ENCODE results near the gene INO80B. TPM values are rescaled to one million over a fixed set of nuclear protein-coding genes. Genes with fewer than 3 reads are reported as not detected.

Gene INO80B
- total RNA-seq, 1 donor from 2014 or later: 18.5 TPM

GRCh38 chr2:74438248-74438647 is 16.6 kb upstream of the INO80B start:
- TF ChIP-seq CTCF (IDR thresholded peaks at IDR 0.05; ENCODE audit: partially characterized antibody, unreplicated experiment): no peak
- peak overlapping the region; percentile 81 for H3K27ac Mint-ChIP-seq (ENCODE audit: unreplicated experiment)
- peaks cover 13% of the 10 kb centered on the region for H3K27me3 Mint-ChIP-seq (ENCODE audit: unreplicated experiment)
- peaks cover 16% of the 10 kb centered on the region for H3K9me3 Mint-ChIP-seq (ENCODE audit: unreplicated experiment)
- no peak for DNase-seq
- peak overlapping the region; percentile 95 for H3K4me3 Mint-ChIP-seq (ENCODE audit: unreplicated experiment)
- H3K4me1 Mint-ChIP-seq (ENCODE audit: low read depth, unreplicated experiment): peaks cover 24% of the 10 kb centered on the region
- H3K36me3 Mint-ChIP-seq (ENCODE audit: unreplicated experiment): no peaks in the 10 kb centered on the region

- no peak for TF ChIP-seq CTCF (IDR thresholded peaks at IDR 0.05; ENCODE audit: partially characterized antibody, unreplicated experiment)
- H3K9me3 Mint-ChIP-seq (ENCODE audit: unreplicated experiment): peaks cover 16% of the 10 kb centered on the region
- peak overlapping the region; percentile 95 for H3K4me3 Mint-ChIP-seq (ENCODE audit: unreplicated experiment)
- H3K27me3 Mint-ChIP-seq (ENCODE audit: unreplicated experiment): peaks cover 13% of the 10 kb centered on the region
- H3K27ac Mint-ChIP-seq (ENCODE audit: unreplicated experiment): peak overlapping the region; percentile 99
- H3K4me1 Mint-ChIP-seq (ENCODE audit: low read depth, unreplicated experiment): peaks cover 24% of the 10 kb centered on the region
- DNase-seq: no peak
- no peaks in the 10 kb centered on the region for H3K36me3 Mint-ChIP-seq (ENCODE audit: unreplicated experiment)
Observed at GRCh38 chr2:74439373-74439772, 15.5 kb upstream of the INO80B start.

- H3K4me1 Mint-ChIP-seq (ENCODE audit: low read depth, unreplicated experiment): peaks cover 27% of the 10 kb centered on the region
- DNase-seq: peak; percentile 74
- H3K36me3 Mint-ChIP-seq (ENCODE audit: unreplicated experiment): no peaks in the 10 kb centered on the region
- H3K9me3 Mint-ChIP-seq (ENCODE audit: unreplicated experiment): peaks cover 14% of the 10 kb centered on the region
- peak overlapping the region; percentile 99 for H3K27ac Mint-ChIP-seq (ENCODE audit: unreplicated experiment)
- no peak for TF ChIP-seq CTCF (IDR thresholded peaks at IDR 0.05; ENCODE audit: partially characterized antibody, unreplicated experiment)
- H3K4me3 Mint-ChIP-seq (ENCODE audit: unreplicated experiment): peak overlapping the region; percentile 95
- H3K27me3 Mint-ChIP-seq (ENCODE audit: unreplicated experiment): peaks cover 13% of the 10 kb centered on the region
Observed at GRCh38 chr2:74439803-74440377, 15.0 kb upstream of the INO80B start.

- Mint-ChIP-seq H3K27ac (ENCODE audit: unreplicated experiment) (peak overlapping the region; percentile 99), H3K36me3 (ENCODE audit: unreplicated experiment) (no peaks in the 10 kb centered on the region), H3K4me3 (ENCODE audit: unreplicated experiment) (peak overlapping the region; percentile 95), H3K27me3 (ENCODE audit: unreplicated experiment) (peaks cover 12% of the 10 kb centered on the region), H3K9me3 (ENCODE audit: unreplicated experiment) (peaks cover 14% of the 10 kb centered on the region), H3K4me1 (ENCODE audit: low read depth, unreplicated experiment) (peaks cover 27% of the 10 kb centered on the region)
- TF ChIP-seq CTCF (IDR thresholded peaks at IDR 0.05; ENCODE audit: partially characterized antibody, unreplicated experiment): no peak
- peak; percentile 93 for DNase-seq
Observed at GRCh38 chr2:74440378-74441169, 14.3 kb upstream of the INO80B start.

- Mint-ChIP-seq H3K27me3 (ENCODE audit: unreplicated experiment) (peaks cover 9% of the 10 kb centered on the region), H3K4me1 (ENCODE audit: low read depth, unreplicated experiment) (peaks cover 27% of the 10 kb centered on the region), H3K27ac (ENCODE audit: unreplicated experiment) (peak overlapping the region; percentile 98), H3K36me3 (ENCODE audit: unreplicated experiment) (no peaks in the 10 kb centered on the region), H3K4me3 (ENCODE audit: unreplicated experiment) (peak overlapping the region; percentile 95), H3K9me3 (ENCODE audit: unreplicated experiment) (peaks cover 12% of the 10 kb centered on the region)
- DNase-seq: no peak
- TF ChIP-seq CTCF (IDR thresholded peaks at IDR 0.05; ENCODE audit: partially characterized antibody, unreplicated experiment): no peak
Observed at GRCh38 chr2:74441170-74441689, 13.7 kb upstream of the INO80B start.

Data from glutamatergic neuron (in vitro differentiated cells).